HEK293 (cell line): ENCODE measurements around the gene RNF121.

Source experiments
- CTCF ChIA-PET: fragments of 350-600 bp; formaldehyde crosslinking; extraction: SDS; loops from one replicate; lab custom pipeline; 2021; ENCODE audit warnings: antibody characterized with exemption; lab: Yijun Ruan, JAX
- POLR2A ChIA-PET: fragments of 300-600 bp; formaldehyde crosslinking; extraction: SDS; loops from one replicate; lab custom pipeline; 2020; ENCODE audit warnings: antibody characterized with exemption, inconsistent platforms; lab: Yijun Ruan, JAX
- H3K27ac ChIP-seq: fragments of 200-500 bp; sonication (Bioruptor generic); 2 replicates; pipeline ENCODE4 v1.5.1; 2014; ENCODE audit warnings: low read depth, low read length, control low read depth, inconsistent platforms; ENCODE audit errors: extremely low read depth
- H3K36me3 ChIP-seq, 2 experiments: fragments of 200-500 bp in 1 of 2; sonication (Bioruptor generic) in 1 of 2; 1 replicate in 1 of 2; 2 replicates in 1 of 2; pipeline ENCODE4 v1.5.1; 2014 to 2017; ENCODE audit warnings: inconsistent platforms in 2 of 2, low read length in 2 of 2; ENCODE audit not compliant: control insufficient read depth in 2 of 2, insufficient read depth in 1 of 2
- H3K4me1 ChIP-seq: fragments of 200-500 bp; sonication (Bioruptor generic); 2 replicates; pipeline ENCODE4 v1.5.1; 2014; ENCODE audit warnings: mild to moderate bottlenecking, low read length, inconsistent platforms; ENCODE audit not compliant: control insufficient read depth, insufficient read depth
- H3K4me3 ChIP-seq: 2 replicates; pipeline ENCODE4 v1.5.1; 2011; ENCODE audit warnings: low read depth, mild to moderate bottlenecking, control low read depth, low read length, moderate library complexity
- H3K9me3 ChIP-seq: fragments of 200-500 bp; sonication (Bioruptor generic); 2 replicates; pipeline ENCODE4 v1.5.1; 2014; ENCODE audit warnings: low read depth, low read length, inconsistent platforms; ENCODE audit not compliant: control insufficient read depth, insufficient read depth
- EGR2 ChIP-seq: fragments of 450-650 bp; formaldehyde crosslinking; IDR thresholded peaks from 2 replicates; pipeline ENCODE4 v1.5.1; 2016; ENCODE audit warnings: low read depth, missing biosample characterization, missing genetic modification characterization
- GFI1B ChIP-seq: fragments of 450-650 bp; formaldehyde crosslinking; IDR thresholded peaks from 2 replicates; pipeline ENCODE4 v1.5.1; 2016; ENCODE audit warnings: missing biosample characterization, missing genetic modification characterization
- GLI4 ChIP-seq: fragments of 450-650 bp; formaldehyde crosslinking; IDR thresholded peaks from 2 replicates; pipeline ENCODE4 v1.5.1; 2016; ENCODE audit warnings: missing biosample characterization, missing genetic modification characterization
- YY1 ChIP-seq: fragments of 450-650 bp; formaldehyde crosslinking; IDR thresholded peaks from 2 replicates; pipeline ENCODE4 v1.5.1; 2018; ENCODE audit warnings: missing biosample characterization, missing genetic modification characterization
- ZBTB11 ChIP-seq: fragments of 450-650 bp; formaldehyde crosslinking; conservative IDR thresholded peaks from 2 replicates; pipeline ENCODE4 v1.5.1; 2016; ENCODE audit warnings: low read depth, missing biosample characterization, missing genetic modification characterization
- ZNF121 ChIP-seq: fragments of 450-650 bp; formaldehyde crosslinking; IDR thresholded peaks from 2 replicates; pipeline ENCODE4 v1.5.1; 2016; ENCODE audit warnings: missing biosample characterization, missing genetic modification characterization
- ZNF133 ChIP-seq: fragments of 450-650 bp; formaldehyde crosslinking; IDR thresholded peaks from 2 replicates; pipeline ENCODE4 v1.5.1; 2016; ENCODE audit warnings: missing biosample characterization, missing genetic modification characterization
- ZNF157 ChIP-seq: fragments of 450-650 bp; formaldehyde crosslinking; IDR thresholded peaks from 2 replicates; pipeline ENCODE4 v1.5.1; 2016; ENCODE audit warnings: missing biosample characterization, missing genetic modification characterization
- ZNF335 ChIP-seq: fragments of 450-650 bp; formaldehyde crosslinking; conservative IDR thresholded peaks from 2 replicates; pipeline ENCODE4 v1.5.1; 2016; ENCODE audit warnings: missing biosample characterization, missing genetic modification characterization
- ZNF350 ChIP-seq: fragments of 450-650 bp; formaldehyde crosslinking; IDR thresholded peaks from 2 replicates; pipeline ENCODE4 v1.5.0; 2017; ENCODE audit warnings: missing biosample characterization, mild to moderate bottlenecking, missing genetic modification characterization
- ZNF37A ChIP-seq: fragments of 450-650 bp; IDR thresholded peaks from 2 replicates; pipeline ENCODE4 v1.5.1; 2018; ENCODE audit warnings: missing biosample characterization, missing genetic modification characterization
- ZNF514 ChIP-seq: fragments of 450-650 bp; formaldehyde crosslinking; IDR thresholded peaks from 2 replicates; pipeline ENCODE4 v1.5.1; 2016; ENCODE audit warnings: missing biosample characterization, missing genetic modification characterization
- ZNF521 ChIP-seq: fragments of 450-650 bp; formaldehyde crosslinking; IDR thresholded peaks from 2 replicates; pipeline ENCODE4 v1.5.1; 2017; ENCODE audit warnings: missing biosample characterization, mild to moderate bottlenecking, missing genetic modification characterization
- ZNF558 ChIP-seq: fragments of 450-650 bp; formaldehyde crosslinking; IDR thresholded peaks from 2 replicates; pipeline ENCODE4 v1.5.1; 2016; ENCODE audit warnings: missing biosample characterization, missing genetic modification characterization
- ZNF776 ChIP-seq: fragments of 450-650 bp; formaldehyde crosslinking; IDR thresholded peaks from 2 replicates; pipeline ENCODE4 v1.5.0; 2017; ENCODE audit warnings: missing biosample characterization, missing genetic modification characterization, borderline replicate concordance
- ZXDB ChIP-seq: fragments of 450-650 bp; formaldehyde crosslinking; IDR thresholded peaks from 2 replicates; pipeline ENCODE4 v1.5.1; 2016; ENCODE audit warnings: missing biosample characterization, missing genetic modification characterization
- TF ChIP-seq, protein P1 (sequence below): fragments of 450-650 bp; IDR thresholded peaks from 2 replicates; pipeline ENCODE4 v1.5.1; 2018; ENCODE audit warnings: missing biosample characterization, missing genetic modification characterization
- TF ChIP-seq, protein P2 (sequence below): fragments of 450-650 bp; formaldehyde crosslinking; IDR thresholded peaks from 2 replicates; pipeline ENCODE4 v1.5.1; 2016; ENCODE audit warnings: missing biosample characterization, missing genetic modification characterization
- TF ChIP-seq, protein P3 (sequence below): fragments of 450-650 bp; formaldehyde crosslinking; IDR thresholded peaks from 2 replicates; pipeline ENCODE4 v1.5.1; 2016; ENCODE audit warnings: missing biosample characterization, missing genetic modification characterization, borderline replicate concordance

RNF121 gene

DNA sequence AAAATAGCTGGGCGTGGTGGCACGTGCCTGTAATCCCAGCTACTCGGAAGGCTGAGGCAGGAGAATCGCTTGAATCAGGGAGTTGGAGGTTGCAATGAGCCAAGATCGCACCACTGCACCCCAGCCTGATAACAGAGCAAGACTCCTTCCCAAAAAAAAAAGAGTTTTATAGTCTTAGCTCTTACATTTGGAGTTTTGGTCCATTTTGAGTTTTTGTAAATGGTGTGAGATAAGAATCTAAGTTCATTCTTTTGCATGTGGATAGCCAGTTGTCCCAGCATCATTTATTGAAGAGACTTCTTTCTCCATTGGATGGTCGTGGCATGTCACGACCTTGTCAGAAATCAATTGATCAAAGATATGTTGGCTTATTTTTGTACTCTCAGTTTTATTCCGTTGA lies 34.6 kb downstream of the RNF121 start (continued):
- TF ChIP-seq ZXDB (tag by site-specific recombination) (no peak), ZNF558 (tag by site-specific recombination) (no peak), GLI4 (tag by site-specific recombination) (no peak)
- TF ChIP-seq, all 188 proteins: peak for 0

DNA sequence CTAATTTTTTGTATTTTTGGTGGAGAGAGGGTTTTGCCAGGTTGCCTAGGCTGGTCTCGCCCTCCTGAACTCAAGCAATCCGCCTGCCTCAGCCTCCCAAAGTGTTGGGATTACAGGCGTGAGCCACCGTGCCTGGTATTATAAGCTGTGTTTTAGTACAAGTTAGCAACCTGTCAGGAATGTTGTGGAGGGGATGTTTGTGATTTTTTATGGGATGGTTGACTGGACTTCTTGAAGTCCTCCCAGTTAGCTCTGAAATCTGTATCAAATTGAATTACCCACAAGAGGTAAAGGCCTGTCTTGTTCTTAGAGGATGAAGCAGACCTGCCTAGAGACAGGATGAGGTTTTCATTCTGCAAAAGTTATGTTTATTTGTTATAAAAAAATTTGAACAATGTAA lies 35.8 kb downstream of the RNF121 start:
- ChIA-PET CTCF (interaction anchor here (1.0 to 5.4 kb wide), 3 partner anchors 13 to 470 kb away, joined by 3 to 39 read pairs (median 5); partner anchors contain the start of gene CLPB), POLR2A (interaction anchor here (0.9 kb wide), 1 partner anchor 36 kb away, joined by 3 read pairs; the partner anchor contains the start of gene XNDC1N)
- H3K27ac ChIP-seq = no peak overlapping the region

More for the DNA sequence above, 35.8 kb downstream of the RNF121 start:
- no peaks in the 10 kb centered on the region for H3K4me1 ChIP-seq
- H3K9me3 ChIP-seq = no peaks in the 10 kb centered on the region
- H3K36me3 ChIP-seq = peaks cover 9 to 33% of the 10 kb centered on the region in 2 experiments; a peak in 2 of 3 replicates
- no peak overlapping the region for H3K4me3 ChIP-seq
- TF ChIP-seq ZNF514 (tag by site-specific recombination) = no peak
- no peak for TF ChIP-seq ZBTB11
- TF ChIP-seq, protein P1, sequence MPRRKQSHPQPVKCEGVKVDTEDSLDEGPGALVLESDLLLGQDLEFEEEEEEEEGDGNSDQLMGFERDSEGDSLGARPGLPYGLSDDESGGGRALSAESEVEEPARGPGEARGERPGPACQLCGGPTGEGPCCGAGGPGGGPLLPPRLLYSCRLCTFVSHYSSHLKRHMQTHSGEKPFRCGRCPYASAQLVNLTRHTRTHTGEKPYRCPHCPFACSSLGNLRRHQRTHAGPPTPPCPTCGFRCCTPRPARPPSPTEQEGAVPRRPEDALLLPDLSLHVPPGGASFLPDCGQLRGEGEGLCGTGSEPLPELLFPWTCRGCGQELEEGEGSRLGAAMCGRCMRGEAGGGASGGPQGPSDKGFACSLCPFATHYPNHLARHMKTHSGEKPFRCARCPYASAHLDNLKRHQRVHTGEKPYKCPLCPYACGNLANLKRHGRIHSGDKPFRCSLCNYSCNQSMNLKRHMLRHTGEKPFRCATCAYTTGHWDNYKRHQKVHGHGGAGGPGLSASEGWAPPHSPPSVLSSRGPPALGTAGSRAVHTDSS = no peak
- no peak for TF ChIP-seq ZNF121 (tag by site-specific recombination)
- no peak for TF ChIP-seq ZNF350
- TF ChIP-seq ZNF157 (tag by site-specific recombination) = no peak
- TF ChIP-seq, protein P2, sequence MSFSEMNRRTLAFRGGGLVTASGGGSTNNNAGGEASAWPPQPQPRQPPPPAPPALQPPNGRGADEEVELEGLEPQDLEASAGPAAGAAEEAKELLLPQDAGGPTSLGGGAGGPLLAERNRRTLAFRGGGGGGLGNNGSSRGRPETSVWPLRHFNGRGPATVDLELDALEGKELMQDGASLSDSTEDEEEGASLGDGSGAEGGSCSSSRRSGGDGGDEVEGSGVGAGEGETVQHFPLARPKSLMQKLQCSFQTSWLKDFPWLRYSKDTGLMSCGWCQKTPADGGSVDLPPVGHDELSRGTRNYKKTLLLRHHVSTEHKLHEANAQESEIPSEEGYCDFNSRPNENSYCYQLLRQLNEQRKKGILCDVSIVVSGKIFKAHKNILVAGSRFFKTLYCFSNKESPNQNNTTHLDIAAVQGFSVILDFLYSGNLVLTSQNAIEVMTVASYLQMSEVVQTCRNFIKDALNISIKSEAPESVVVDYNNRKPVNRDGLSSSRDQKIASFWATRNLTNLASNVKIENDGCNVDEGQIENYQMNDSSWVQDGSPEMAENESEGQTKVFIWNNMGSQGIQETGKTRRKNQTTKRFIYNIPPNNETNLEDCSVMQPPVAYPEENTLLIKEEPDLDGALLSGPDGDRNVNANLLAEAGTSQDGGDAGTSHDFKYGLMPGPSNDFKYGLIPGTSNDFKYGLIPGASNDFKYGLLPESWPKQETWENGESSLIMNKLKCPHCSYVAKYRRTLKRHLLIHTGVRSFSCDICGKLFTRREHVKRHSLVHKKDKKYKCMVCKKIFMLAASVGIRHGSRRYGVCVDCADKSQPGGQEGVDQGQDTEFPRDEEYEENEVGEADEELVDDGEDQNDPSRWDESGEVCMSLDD (tag by site-specific recombination) = no peak
- no peak for TF ChIP-seq ZNF521 (tag by site-specific recombination)
- no peak for TF ChIP-seq ZNF37A (tag by site-specific recombination)
- TF ChIP-seq ZNF776 (tag by site-specific recombination) = no peak
- no peak for TF ChIP-seq ZNF335 (tag by site-specific recombination)
- TF ChIP-seq GFI1B (tag by site-specific recombination) = no peak
- TF ChIP-seq YY1 = no peak
- TF ChIP-seq ZNF133 = no peak
- no peak for TF ChIP-seq EGR2 (tag by site-specific recombination)
- TF ChIP-seq, protein P3, sequence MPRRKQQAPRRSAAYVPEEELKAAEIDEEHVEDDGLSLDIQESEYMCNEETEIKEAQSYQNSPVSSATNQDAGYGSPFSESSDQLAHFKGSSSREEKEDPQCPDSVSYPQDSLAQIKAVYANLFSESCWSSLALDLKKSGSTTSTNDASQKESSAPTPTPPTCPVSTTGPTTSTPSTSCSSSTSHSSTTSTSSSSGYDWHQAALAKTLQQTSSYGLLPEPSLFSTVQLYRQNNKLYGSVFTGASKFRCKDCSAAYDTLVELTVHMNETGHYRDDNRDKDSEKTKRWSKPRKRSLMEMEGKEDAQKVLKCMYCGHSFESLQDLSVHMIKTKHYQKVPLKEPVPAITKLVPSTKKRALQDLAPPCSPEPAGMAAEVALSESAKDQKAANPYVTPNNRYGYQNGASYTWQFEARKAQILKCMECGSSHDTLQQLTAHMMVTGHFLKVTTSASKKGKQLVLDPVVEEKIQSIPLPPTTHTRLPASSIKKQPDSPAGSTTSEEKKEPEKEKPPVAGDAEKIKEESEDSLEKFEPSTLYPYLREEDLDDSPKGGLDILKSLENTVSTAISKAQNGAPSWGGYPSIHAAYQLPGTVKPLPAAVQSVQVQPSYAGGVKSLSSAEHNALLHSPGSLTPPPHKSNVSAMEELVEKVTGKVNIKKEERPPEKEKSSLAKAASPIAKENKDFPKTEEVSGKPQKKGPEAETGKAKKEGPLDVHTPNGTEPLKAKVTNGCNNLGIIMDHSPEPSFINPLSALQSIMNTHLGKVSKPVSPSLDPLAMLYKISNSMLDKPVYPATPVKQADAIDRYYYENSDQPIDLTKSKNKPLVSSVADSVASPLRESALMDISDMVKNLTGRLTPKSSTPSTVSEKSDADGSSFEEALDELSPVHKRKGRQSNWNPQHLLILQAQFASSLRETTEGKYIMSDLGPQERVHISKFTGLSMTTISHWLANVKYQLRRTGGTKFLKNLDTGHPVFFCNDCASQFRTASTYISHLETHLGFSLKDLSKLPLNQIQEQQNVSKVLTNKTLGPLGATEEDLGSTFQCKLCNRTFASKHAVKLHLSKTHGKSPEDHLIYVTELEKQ (tag by site-specific recombination) = no peak
